B cell (primary cell): Measurements from ENCODE around the gene RNH1. TPM values are rescaled to one million over a fixed set of nuclear protein-coding genes. Genes with fewer than 3 reads are reported as not detected.
A peak's percentile ranks its signal among the peaks of the same experiment; 100 is the strongest.

ENCODE experiments used
- ATAC-seq: fragments of 200-7000 bp; cut with Tn5 transposase; one replicate; pipeline ENCODE4 v1.10.0; 2021; ENCODE audit warnings: low read depth, mild to moderate bottlenecking, moderate number of reproducible peaks, moderate library complexity
- CTCF ChIA-PET: fragments of 350-600 bp; sonication (Branson Sonifier 250); formaldehyde crosslinking; loops from one replicate; lab custom pipeline; 2021; ENCODE audit warnings: antibody characterized with exemption, inconsistent platforms; lab: Charles Lee
- POLR2A ChIA-PET: fragments of 350-600 bp; sonication (Branson Sonifier 250); formaldehyde crosslinking; loops from one replicate; lab custom pipeline; 2021; ENCODE audit warnings: antibody characterized with exemption; lab: Charles Lee
- DNase-seq: peaks from one replicate; pipeline ENCODE4 v3.0.0; 2013
- H2AFZ ChIP-seq: 2 replicates; pipeline ENCODE4 v1.6.1; 2012; ENCODE audit warnings: mild to moderate bottlenecking, low read depth, low read length; ENCODE audit not compliant: insufficient read depth, poor library complexity, severe bottlenecking
- H3K27ac ChIP-seq, 2 donors: 1 replicate in 1 of 2; 2 replicates in 1 of 2; pipeline ENCODE4 v1.5.1; 2012 to 2013; ENCODE audit warnings: low read length in 2 of 2, mild to moderate bottlenecking in 2 of 2, moderate library complexity in 1 of 2
- H3K27me3 ChIP-seq, 4 experiments: fragments of 200-600 bp in 1 of 4; sonication (generic) in 1 of 4; replicated peaks in 1 of 4; 1 replicate in 2 of 4; 2 replicates in 2 of 4; pipeline versions ENCODE4 v1.6.1 to v1.7.0; 2013 to 2016; ENCODE audit warnings: low read length in 3 of 4, mild to moderate bottlenecking in 2 of 4, mixed read lengths in 1 of 4, moderate library complexity in 1 of 4; ENCODE audit not compliant: insufficient read depth in 4 of 4, control insufficient read depth in 3 of 4; ENCODE audit errors: control extremely low read depth in 1 of 4
- H3K36me3 ChIP-seq, 2 experiments: replicated peaks in 1 of 2; 1 replicate in 1 of 2; 2 replicates in 1 of 2; pipeline versions ENCODE4 v1.6.1 to v1.7.1; 2013; ENCODE audit warnings: low read length in 1 of 2; ENCODE audit not compliant: insufficient read depth in 2 of 2, control insufficient read depth in 1 of 2; ENCODE audit errors: control extremely low read depth in 1 of 2, extremely low read depth in 1 of 2
- H3K4me1 ChIP-seq, 2 donors: fragments of 200-600 bp in 1 of 2; sonication (generic) in 1 of 2; 1 replicate in 1 of 2; 2 replicates in 1 of 2; pipeline versions ENCODE4 v1.5.1 to v1.6.1; 2013 to 2017; ENCODE audit warnings: low read length in 2 of 2; ENCODE audit not compliant: control insufficient read depth in 2 of 2, insufficient read depth in 2 of 2
- H3K4me2 ChIP-seq: replicated peaks from 2 replicates; pipeline ENCODE3; 2012; ENCODE audit warnings: mild to moderate bottlenecking, low read depth, low read length; ENCODE audit not compliant: poor library complexity, severe bottlenecking
- H3K4me3 ChIP-seq, 5 experiments: fragments of 200-600 bp in 1 of 5; sonication (generic) in 1 of 5; 1 replicate in 3 of 5; 2 replicates in 2 of 5; pipeline versions ENCODE4 v1.5.1 to v1.7.0; 2011 to 2016; ENCODE audit warnings: low read length in 4 of 5, mild to moderate bottlenecking in 4 of 5, low read depth in 2 of 5, control low read depth in 1 of 5, moderate library complexity in 1 of 5; ENCODE audit not compliant: insufficient read depth in 1 of 5; ENCODE audit errors: control extremely low read depth in 1 of 5, extremely low read depth in 1 of 5
- H3K79me2 ChIP-seq: fragments of 200-600 bp; sonication (generic); one replicate; pipeline ENCODE4 v1.6.0; 2016; ENCODE audit warnings: low read length; ENCODE audit not compliant: control insufficient read depth, insufficient read depth
- H3K9ac ChIP-seq: fragments of 200-600 bp; sonication (generic); 2 replicates; pipeline ENCODE4 v1.6.1; 2017; ENCODE audit warnings: mild to moderate bottlenecking, low read length, moderate library complexity
- H3K9me3 ChIP-seq, 3 donors: one replicate each; pipeline versions ENCODE4 v1.6.1 to v1.7.1; 2013; ENCODE audit warnings: low read length in 2 of 3; ENCODE audit not compliant: control insufficient read depth in 2 of 3, insufficient read depth in 1 of 3; ENCODE audit errors: control extremely low read depth in 1 of 3
- H4K20me1 ChIP-seq: 2 replicates; pipeline ENCODE4 v1.6.0; 2012; ENCODE audit warnings: mild to moderate bottlenecking, low read length; ENCODE audit not compliant: insufficient read depth, control insufficient read depth, poor library complexity, severe bottlenecking
- H3K27ac Mint-ChIP-seq: one replicate; pipeline ENCODE4 v1.8.0; 2021; ENCODE audit warnings: mixed read lengths
- H3K27me3 Mint-ChIP-seq: one replicate; pipeline ENCODE4 v1.8.0; 2021; ENCODE audit warnings: mixed read lengths
- H3K4me1 Mint-ChIP-seq: one replicate; pipeline ENCODE4 v1.8.0; 2021; ENCODE audit warnings: mixed read lengths
- H3K4me3 Mint-ChIP-seq: one replicate; pipeline ENCODE4 v1.8.0; 2021; ENCODE audit warnings: mixed read lengths
- H3K9me3 Mint-ChIP-seq: one replicate; pipeline ENCODE4 v1.8.0; 2022; ENCODE audit warnings: mixed read lengths; ENCODE audit not compliant: insufficient read depth
- CTCF ChIP-seq: fragments of 200-600 bp; IDR thresholded peaks from one replicate; pipeline ENCODE4 v1.8.0; 2022; ENCODE audit warnings: antibody characterized with exemption, mild to moderate bottlenecking
- EZH2 ChIP-seq: IDR thresholded peaks from 2 replicates; pipeline ENCODE4 v1.6.1; 2012; ENCODE audit warnings: borderline replicate concordance, low read depth, mild to moderate bottlenecking, moderate library complexity, low read length; ENCODE audit not compliant: insufficient read depth, poor library complexity, severe bottlenecking
- WGBS: methylation state at CpG from one replicate; pipeline ENCODE4 v1.1.5; 2013; ENCODE audit warnings: missing lambda C conversion rate; ENCODE audit not compliant: insufficient coverage; 5-methylcytosine and 5-hydroxymethylcytosine counted together
- intact Hi-C: fragments of 100-400 bp; cut with micrococcal nuclease; formaldehyde crosslinking; loops from one replicate; pipeline ENCODE4 v1.10.0; 2022
- polyA plus RNA-seq: library from polyadenylated mRNA; depleted of rRNA; stranded (reverse); fragments of >200 nt; gene quantifications from 2 replicates; pipeline ENCODE4 v1.2.3, GENCODE V29; 2012
- total RNA-seq, 2 donors: library from RNA; stranded (reverse); fragments of 120-200 nt in 1 of 2; gene quantifications; 1 replicate in 1 of 2; 2 replicates in 1 of 2; pipeline versions ENCODE4 v1.2.3 to v1.2.4, GENCODE V29; 2013 to 2022

RNH1 gene
- total and polyA plus RNA-seq, 2 donors (not counting 1 experiment from before 2014, with no cell fraction given): 81.0 to 159 TPM

DNA sequence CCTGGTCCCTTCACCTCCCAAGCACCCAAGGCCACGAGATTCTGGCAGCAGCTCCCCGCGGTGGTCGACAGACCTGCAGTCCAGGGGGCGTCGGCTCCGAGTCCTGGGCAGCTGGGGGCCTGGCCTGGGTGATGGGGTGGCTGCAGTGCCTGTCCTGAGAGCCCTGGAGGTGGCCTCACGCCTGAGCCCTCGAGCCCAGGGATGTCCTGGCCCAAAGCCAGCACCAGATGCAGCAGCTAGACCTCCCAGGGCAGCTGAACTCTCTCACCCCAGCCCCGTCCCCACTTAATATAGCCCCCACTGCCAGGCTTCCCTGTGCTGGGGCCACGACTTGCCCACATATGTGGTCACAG is 46.9 kb upstream of the RNH1 start:
- Histone ChIP-seq H3K27me3 (peaks cover 0 to 12% (median 3%) of the 10 kb centered on the region in 4 experiments), H3K27ac (no peak overlapping the region), H2AFZ (no peak overlapping the region), H4K20me1 (peaks cover 11% of the 10 kb centered on the region), H3K36me3 (peaks cover 0 to 7% of the 10 kb centered on the region in 2 experiments), H3K9ac (no peak overlapping the region), H3K4me1 (peaks cover 12 to 23% of the 10 kb centered on the region in 2 donors), H3K9me3 (no peaks in the 10 kb centered on the region), H3K4me2 (peak overlapping the region; percentile 96), H3K4me3 (no peak overlapping the region), H3K79me2 (no peaks in the 10 kb centered on the region)
- 61% methylated on average over 11 of the region's 11 CpGs for WGBS
- H3K4me3 Mint-ChIP-seq: no peak overlapping the region
- H3K27ac Mint-ChIP-seq: no peak overlapping the region
- POLR2A ChIA-PET: interaction anchor here (1.0 to 1.8 kb wide), 3 partner anchors 143 to 229 kb away, joined by 5 to 9 read pairs (median 5); no protein-coding TSS in a partner anchor
- intact Hi-C loops: loop anchor here (1.0 kb wide), 1 partner anchor 211 kb away; no protein-coding TSS in a partner anchor
- ATAC-seq: no peak
- TF ChIP-seq CTCF: no peak
- no peak for TF ChIP-seq EZH2
- no peaks in the 10 kb centered on the region for H3K9me3 Mint-ChIP-seq
- H3K4me1 Mint-ChIP-seq: peaks cover 12% of the 10 kb centered on the region
- CTCF ChIA-PET: interaction anchor here (0.9 to 5.1 kb wide), 9 partner anchors 11 to 211 kb away, joined by 3 to 52 read pairs (median 8); partner anchors contain the start of gene TALDO1
- no peak for DNase-seq
- H3K27me3 Mint-ChIP-seq: no peaks in the 10 kb centered on the region

- CTCF ChIA-PET: interaction anchor here (2.0 to 5.1 kb wide), 2 partner anchors 11 to 169 kb away, joined by 11 to 52 read pairs; no protein-coding TSS in a partner anchor
- peaks cover 0 to 12% (median 3%) of the 10 kb centered on the region in 4 experiments for H3K27me3 ChIP-seq
- no peak overlapping the region for H3K9ac ChIP-seq
- H3K4me1 ChIP-seq: peaks cover 12 to 23% of the 10 kb centered on the region in 2 donors
- Mint-ChIP-seq H3K4me3 (peak overlapping the region; percentile 26), H3K27me3 (no peaks in the 10 kb centered on the region), H3K27ac (no peak overlapping the region), H3K4me1 (peaks cover 12% of the 10 kb centered on the region), H3K9me3 (no peaks in the 10 kb centered on the region)
- peak overlapping the region; percentile 96 for H3K4me2 ChIP-seq
- no peak overlapping the region for H3K27ac ChIP-seq
- H3K4me3 ChIP-seq: no peak overlapping the region
- ATAC-seq: no peak
- POLR2A ChIA-PET: no interaction called here
- no peak overlapping the region for H2AFZ ChIP-seq
- WGBS: 90% methylated on average over 27 of the region's 27 CpGs
- no peaks in the 10 kb centered on the region for H3K79me2 ChIP-seq
- no peak for DNase-seq
- no peak for TF ChIP-seq CTCF
- TF ChIP-seq EZH2: no peak
- H4K20me1 ChIP-seq: peaks cover 11% of the 10 kb centered on the region
- H3K36me3 ChIP-seq: peaks cover 0 to 7% of the 10 kb centered on the region in 2 experiments
- intact Hi-C loops: no loop called here
- H3K9me3 ChIP-seq: no peaks in the 10 kb centered on the region
These were observed 46.3 kb upstream of the RNH1 start for GRCh38 chr11:553083-553987.
